Body of pancreas (tissue), 4 donors: ENCODE results near the gene NR4A3.

Experiments used
- POLR2A ChIP-seq, 3 donors: fragments of 450-650 bp; IDR thresholded peaks; one replicate each; pipeline ENCODE4 v1.6.1; 2016; ENCODE audit warnings: antibody characterized with exemption in 3 of 3, mild to moderate bottlenecking in 2 of 3
- TF ChIP-seq, protein P1 (sequence below), 7 experiments: fragments of 450-650 bp in 4 of 7; fragments of 200-600 bp in 3 of 7; sonication (generic) in 3 of 7; IDR thresholded peaks; one replicate each; pipeline ENCODE4 v1.5.1; 2016 to 2019; ENCODE audit warnings: antibody characterized with exemption in 7 of 7

DNA sequence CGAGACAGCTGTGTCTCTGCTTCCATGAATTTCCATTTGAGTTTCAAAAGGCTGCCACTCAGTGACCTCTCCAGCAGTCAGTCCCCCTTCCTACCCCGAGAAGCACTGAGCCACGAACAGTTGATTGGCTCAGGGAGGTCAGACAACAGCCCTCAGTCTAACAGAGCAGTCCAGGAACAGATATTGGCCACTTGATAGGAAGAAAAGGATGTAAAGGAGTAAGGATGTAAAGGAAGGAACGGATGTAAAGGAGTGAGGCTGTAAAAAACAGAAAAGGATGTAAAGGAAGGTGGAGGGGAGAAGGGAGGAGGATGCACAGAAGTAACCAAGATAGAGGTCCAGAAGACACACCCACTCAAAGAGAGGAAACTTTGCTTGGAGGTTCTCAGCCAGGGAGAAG is 3.2 kb upstream of the NR4A3 start:
- TF ChIP-seq, protein P1, sequence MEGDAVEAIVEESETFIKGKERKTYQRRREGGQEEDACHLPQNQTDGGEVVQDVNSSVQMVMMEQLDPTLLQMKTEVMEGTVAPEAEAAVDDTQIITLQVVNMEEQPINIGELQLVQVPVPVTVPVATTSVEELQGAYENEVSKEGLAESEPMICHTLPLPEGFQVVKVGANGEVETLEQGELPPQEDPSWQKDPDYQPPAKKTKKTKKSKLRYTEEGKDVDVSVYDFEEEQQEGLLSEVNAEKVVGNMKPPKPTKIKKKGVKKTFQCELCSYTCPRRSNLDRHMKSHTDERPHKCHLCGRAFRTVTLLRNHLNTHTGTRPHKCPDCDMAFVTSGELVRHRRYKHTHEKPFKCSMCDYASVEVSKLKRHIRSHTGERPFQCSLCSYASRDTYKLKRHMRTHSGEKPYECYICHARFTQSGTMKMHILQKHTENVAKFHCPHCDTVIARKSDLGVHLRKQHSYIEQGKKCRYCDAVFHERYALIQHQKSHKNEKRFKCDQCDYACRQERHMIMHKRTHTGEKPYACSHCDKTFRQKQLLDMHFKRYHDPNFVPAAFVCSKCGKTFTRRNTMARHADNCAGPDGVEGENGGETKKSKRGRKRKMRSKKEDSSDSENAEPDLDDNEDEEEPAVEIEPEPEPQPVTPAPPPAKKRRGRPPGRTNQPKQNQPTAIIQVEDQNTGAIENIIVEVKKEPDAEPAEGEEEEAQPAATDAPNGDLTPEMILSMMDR (IDR thresholded peaks at IDR 0.05) = no peak
- TF ChIP-seq POLR2A (IDR thresholded peaks at IDR 0.05) = no peak
